GM19438 (cell line): ENCODE measurements around the gene KRT16.
"Not testable (repeated sequence)": the region's sequence is repeated elsewhere in the genome, so short reads cannot be mapped to it uniquely, and the experiment has no call there.

Experiments
- ATAC-seq: cut with Tn5 transposase; IDR thresholded peaks from one replicate; pipeline ENCODE4 v1.9.1; 2021; ENCODE audit warnings: low read depth; ENCODE audit not compliant: unreplicated experiment

The KRT16 gene

GRCh38 chr17:41585301-41586056 is 27.1 kb downstream of the KRT16 start:
- ATAC-seq = no peak

- ATAC-seq = not testable (repeated sequence)
Observed at GRCh38 chr17:41584331-41584927, 28.1 kb downstream of the KRT16 start.

GRCh38 chr17:41583137-41584127 is 29.1 kb downstream of the KRT16 start:
- ATAC-seq = no peak

GRCh38 chr17:41582061-41582968 is 30.3 kb downstream of the KRT16 start:
- not testable (repeated sequence) for ATAC-seq

GRCh38 chr17:41581366-41582060 is 31.1 kb downstream of the KRT16 start:
- ATAC-seq = no peak

- no peak for ATAC-seq
Observed at GRCh38 chr17:41580687-41581365, 31.7 kb downstream of the KRT16 start.

GRCh38 chr17:41580244-41580575 is 32.4 kb downstream of the KRT16 start:
- ATAC-seq = no peak

GRCh38 chr17:41579484-41580243 is 32.9 kb downstream of the KRT16 start:
- no peak for ATAC-seq

- no peak for ATAC-seq
Observed at GRCh38 chr17:41578971-41579370, 33.6 kb downstream of the KRT16 start.

GRCh38 chr17:41578538-41578937 is 34.0 kb downstream of the KRT16 start:
- no peak for ATAC-seq

GRCh38 chr17:41576740-41577139 is 35.8 kb downstream of the KRT16 start:
- not testable (repeated sequence) for ATAC-seq

- no peak for ATAC-seq
Observed at GRCh38 chr17:41575336-41575735, 37.2 kb downstream of the KRT16 start.

- ATAC-seq = no peak
Observed at GRCh38 chr17:41571561-41572434, 40.8 kb downstream of the KRT16 start, which contains the start of gene KRT9. Gene KRT9 (minus strand): TSS chr17:41572059. CDS start chr17:41571992, 67 bp downstream.

- ATAC-seq = no peak
Observed at GRCh38 chr17:41567317-41567716, 45.2 kb downstream of the KRT16 start.

GRCh38 chr17:41565338-41565737 is 47.2 kb downstream of the KRT16 start:
- ATAC-seq = no peak

GRCh38 chr17:41563607-41564170 is 48.9 kb downstream of the KRT16 start:
- no peak for ATAC-seq

GRCh38 chr17:41561554-41561953 is 51.0 kb downstream of the KRT16 start:
- ATAC-seq = no peak
